Activated naive CD4-positive, alpha-beta T cell treated with anti-CD3 and anti-CD28 coated beads for 36 hours (primary cell): ENCODE results near the gene LEMD1. TPM values are rescaled to one million over a fixed set of nuclear protein-coding genes. Genes with fewer than 3 reads are reported as not detected.
"Not testable (repeated sequence)": the region's sequence is repeated elsewhere in the genome, so short reads cannot be mapped to it uniquely, and the experiment has no call there.

Source experiments
- CTCF ChIA-PET: fragments of 350-600 bp; sonication (Branson Sonifier 250); formaldehyde crosslinking; loops from one replicate; lab custom pipeline; 2021; ENCODE audit warnings: antibody characterized with exemption; lab: Charles Lee
- DNase-seq: peaks from one replicate; pipeline ENCODE4 v3.0.0-alpha.2; 2020
- H3K27ac Mint-ChIP-seq: one replicate; pipeline ENCODE4 v1.8.0; 2021; ENCODE audit warnings: mild to moderate bottlenecking, mixed read lengths
- H3K27me3 Mint-ChIP-seq: one replicate; pipeline ENCODE4 v1.8.0; 2021; ENCODE audit warnings: low read depth, mixed read lengths
- H3K36me3 Mint-ChIP-seq: one replicate; pipeline ENCODE4 v1.8.0; 2021; ENCODE audit warnings: low read depth, mixed read lengths
- H3K4me1 Mint-ChIP-seq: one replicate; pipeline ENCODE4 v1.8.0; 2021; ENCODE audit warnings: low read depth, mixed read lengths
- H3K4me3 Mint-ChIP-seq: one replicate; pipeline ENCODE4 v1.8.0; 2021; ENCODE audit warnings: mild to moderate bottlenecking, moderate library complexity, mixed read lengths
- H3K9me3 Mint-ChIP-seq: one replicate; pipeline ENCODE4 v1.8.0; 2021; ENCODE audit warnings: mixed read lengths
- intact Hi-C: fragments of 100-400 bp; cut with micrococcal nuclease; formaldehyde crosslinking; loops from one replicate; pipeline ENCODE4 v1.15.1; 2023
- total RNA-seq, 2 experiments: library from RNA; stranded (reverse); gene quantifications; one replicate each; pipeline ENCODE4 v1.2.3, GENCODE V29; 2021

The LEMD1 gene
- total RNA-seq, 2 experiments from 2014 or later, result 0.79 TPM; not detected in 1

DNA sequence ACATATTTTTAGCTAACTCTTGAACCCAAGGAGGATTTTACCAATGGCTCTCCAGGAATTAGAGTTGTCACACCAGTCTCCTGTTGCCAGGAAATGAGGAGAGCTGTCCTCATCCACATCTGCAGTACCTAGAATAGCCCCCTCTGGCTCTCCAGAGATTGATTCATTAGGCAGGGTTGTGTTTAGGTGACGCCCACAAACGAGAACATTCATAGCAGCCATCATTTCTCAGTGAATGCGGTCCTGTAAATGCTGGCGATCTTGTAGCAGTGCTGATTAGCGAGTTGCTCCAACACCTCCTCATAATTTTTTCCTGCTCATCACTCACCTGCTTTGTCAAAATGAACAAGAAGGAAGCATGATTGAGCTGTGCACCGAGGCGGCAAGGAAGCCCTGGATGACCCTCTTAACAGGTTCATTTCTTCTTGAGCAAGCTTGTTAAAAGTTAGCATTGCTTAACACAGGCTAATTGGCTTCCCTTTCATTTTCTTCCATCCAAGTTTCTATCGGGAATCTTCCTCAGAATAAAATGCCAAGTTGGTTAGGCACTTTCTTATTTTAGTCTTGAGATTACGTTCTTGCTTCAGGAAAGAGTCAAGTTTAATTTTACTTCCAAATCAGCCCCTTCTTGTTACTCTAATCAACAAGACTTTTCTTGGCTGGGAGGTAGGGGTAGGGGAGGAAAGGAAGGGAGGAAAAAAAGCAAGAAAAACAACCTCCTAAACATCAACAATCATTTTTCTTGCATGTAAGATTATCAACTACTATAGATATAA lies 48.6 kb downstream of the LEMD1 start:
- Mint-ChIP-seq H3K27ac (no peak overlapping the region), H3K36me3 (no peaks in the 10 kb centered on the region), H3K9me3 (no peaks in the 10 kb centered on the region), H3K27me3 (no peaks in the 10 kb centered on the region), H3K4me1 (peaks cover 11% of the 10 kb centered on the region), H3K4me3 (no peak overlapping the region)
- CTCF ChIA-PET, result interaction anchor here (0.6 to 1.7 kb wide), 5 partner anchors 19 to 156 kb away, joined by 3 to 5 read pairs (median 4); no protein-coding TSS in a partner anchor
- no peak for DNase-seq
- intact Hi-C loops, result no loop called here

DNA sequence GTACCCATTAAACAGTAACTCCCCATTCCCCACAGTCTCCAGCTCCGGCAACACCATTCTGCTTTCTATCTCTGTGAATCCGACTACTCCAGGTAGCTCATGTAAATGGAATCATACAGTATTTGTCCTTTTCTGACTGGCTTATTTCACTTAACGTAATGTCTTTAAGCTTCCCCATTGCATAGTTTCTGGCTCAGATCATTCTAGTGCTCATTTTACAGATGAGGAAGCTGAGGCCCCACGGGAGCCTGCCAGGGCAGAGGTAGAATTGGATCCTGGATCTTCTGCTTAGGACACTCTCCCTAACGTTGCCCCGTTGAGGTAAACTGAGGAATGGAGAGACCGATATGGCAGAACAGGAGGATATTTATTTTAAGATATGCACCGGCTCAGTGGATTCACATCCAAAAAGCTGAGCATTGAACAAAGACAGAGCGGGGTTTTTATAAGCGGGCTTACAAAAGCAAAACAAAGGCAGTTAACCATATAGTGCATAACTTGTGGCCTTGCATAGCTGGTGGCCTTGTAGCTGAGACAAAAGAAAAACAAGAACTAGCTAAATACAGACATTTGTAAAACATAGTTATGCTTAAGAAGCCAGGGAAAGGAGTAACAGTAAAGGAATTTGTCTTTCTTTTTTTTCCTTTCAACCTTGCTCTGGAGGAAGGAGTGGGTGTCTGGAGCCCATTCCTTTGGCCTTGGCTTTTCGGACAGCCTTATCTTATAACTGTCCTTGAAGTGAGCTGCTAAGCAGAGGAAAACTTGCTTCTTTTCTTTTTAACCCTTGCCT lies 49.8 kb downstream of the LEMD1 start:
- CTCF ChIA-PET, result interaction anchor here (0.6 to 1.6 kb wide), 8 partner anchors 18 to 288 kb away, joined by 3 to 5 read pairs (median 4); no protein-coding TSS in a partner anchor
- intact Hi-C loops, result no loop called here
- DNase-seq, result no peak
- H3K36me3 Mint-ChIP-seq, result no peaks in the 10 kb centered on the region
- peaks cover 11% of the 10 kb centered on the region for H3K4me1 Mint-ChIP-seq
- H3K4me3 Mint-ChIP-seq, result no peak overlapping the region
- H3K27ac Mint-ChIP-seq, result no peak overlapping the region
- H3K27me3 Mint-ChIP-seq, result no peaks in the 10 kb centered on the region
- H3K9me3 Mint-ChIP-seq, result no peaks in the 10 kb centered on the region

DNA sequence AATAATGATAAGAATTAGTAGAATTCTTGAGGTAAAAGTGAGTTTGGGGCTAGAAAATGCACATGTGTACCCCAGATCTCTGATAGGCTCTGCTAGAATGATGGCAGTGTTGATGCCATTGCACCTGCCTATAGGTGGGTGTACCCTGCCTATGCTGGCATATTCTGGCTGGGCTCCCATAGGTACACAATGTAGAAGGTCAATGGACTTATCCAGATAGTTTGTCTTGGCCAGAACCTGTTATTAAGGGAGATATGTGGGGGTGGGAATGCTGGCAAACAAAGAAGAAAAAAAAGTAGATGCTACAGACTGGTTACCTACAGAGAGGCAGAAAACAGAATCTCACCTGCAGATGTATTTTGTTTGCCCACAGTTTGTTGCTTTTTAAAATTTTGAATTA lies 51.1 kb downstream of the LEMD1 start:
- Mint-ChIP-seq H3K4me3 (no peak overlapping the region), H3K36me3 (no peaks in the 10 kb centered on the region), H3K27me3 (no peaks in the 10 kb centered on the region), H3K4me1 (peaks cover 11% of the 10 kb centered on the region), H3K9me3 (no peaks in the 10 kb centered on the region), H3K27ac (no peak overlapping the region)
- intact Hi-C loops, result no loop called here
- CTCF ChIA-PET, result no interaction called here
- no peak for DNase-seq

DNA sequence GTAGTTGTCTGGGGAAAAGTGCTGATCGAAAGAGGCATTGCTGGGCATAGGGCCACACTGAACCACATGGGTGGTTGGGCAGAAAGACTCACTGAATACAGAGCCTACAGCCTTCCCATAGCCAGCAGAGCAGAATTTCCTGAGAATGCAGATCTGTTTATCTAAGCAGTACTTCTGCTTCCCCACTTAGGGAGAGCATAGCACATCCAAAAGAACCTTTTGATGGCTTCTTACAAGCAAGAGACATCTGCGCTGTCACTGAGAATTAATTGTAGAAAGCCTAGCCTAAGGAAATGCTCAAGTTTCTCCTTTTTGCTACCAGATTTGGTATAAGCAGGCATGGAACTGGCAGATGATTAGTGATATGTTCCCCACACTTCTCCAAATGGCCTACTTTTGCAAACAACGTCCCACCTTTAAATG lies 52.1 kb downstream of the LEMD1 start:
- intact Hi-C loops, result no loop called here
- H3K27me3 Mint-ChIP-seq, result no peaks in the 10 kb centered on the region
- H3K4me1 Mint-ChIP-seq, result peaks cover 10% of the 10 kb centered on the region
- H3K4me3 Mint-ChIP-seq, result no peak overlapping the region
- CTCF ChIA-PET, result interaction anchor here (0.6 kb wide), 3 partner anchors 15 to 184 kb away, joined by 3 to 4 read pairs (median 4); no protein-coding TSS in a partner anchor
- H3K9me3 Mint-ChIP-seq, result no peaks in the 10 kb centered on the region
- DNase-seq, result no peak
- no peak overlapping the region for H3K27ac Mint-ChIP-seq
- no peaks in the 10 kb centered on the region for H3K36me3 Mint-ChIP-seq

DNA sequence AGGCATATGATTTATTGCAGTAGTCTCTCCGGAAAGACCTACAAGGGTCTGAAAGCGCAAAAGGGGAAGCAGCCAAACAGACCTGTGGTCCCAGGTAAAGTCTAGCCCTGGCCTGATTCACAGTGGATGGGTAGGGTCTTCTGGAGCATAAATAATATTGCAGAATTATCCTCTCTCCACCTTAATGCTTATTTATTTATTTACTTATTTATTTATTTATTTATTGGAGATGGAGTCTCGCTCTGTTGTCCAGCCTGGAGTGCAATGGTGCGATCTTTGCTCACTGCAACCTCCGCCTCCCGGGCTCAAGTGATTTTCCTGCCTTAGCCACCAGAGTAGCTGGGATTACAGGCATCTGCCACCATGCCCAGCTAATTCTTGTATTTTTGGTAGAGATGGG lies 53.4 kb downstream of the LEMD1 start:
- Mint-ChIP-seq H3K27me3 (no peaks in the 10 kb centered on the region), H3K36me3 (no peaks in the 10 kb centered on the region), H3K27ac (no peak overlapping the region), H3K4me1 (no peaks in the 10 kb centered on the region), H3K9me3 (no peaks in the 10 kb centered on the region), H3K4me3 (no peak overlapping the region)
- DNase-seq, result no peak
- CTCF ChIA-PET, result interaction anchor here (0.6 to 2.0 kb wide), 4 partner anchors 14 to 156 kb away, joined by 3 to 8 read pairs (median 6); no protein-coding TSS in a partner anchor
- intact Hi-C loops, result no loop called here

DNA sequence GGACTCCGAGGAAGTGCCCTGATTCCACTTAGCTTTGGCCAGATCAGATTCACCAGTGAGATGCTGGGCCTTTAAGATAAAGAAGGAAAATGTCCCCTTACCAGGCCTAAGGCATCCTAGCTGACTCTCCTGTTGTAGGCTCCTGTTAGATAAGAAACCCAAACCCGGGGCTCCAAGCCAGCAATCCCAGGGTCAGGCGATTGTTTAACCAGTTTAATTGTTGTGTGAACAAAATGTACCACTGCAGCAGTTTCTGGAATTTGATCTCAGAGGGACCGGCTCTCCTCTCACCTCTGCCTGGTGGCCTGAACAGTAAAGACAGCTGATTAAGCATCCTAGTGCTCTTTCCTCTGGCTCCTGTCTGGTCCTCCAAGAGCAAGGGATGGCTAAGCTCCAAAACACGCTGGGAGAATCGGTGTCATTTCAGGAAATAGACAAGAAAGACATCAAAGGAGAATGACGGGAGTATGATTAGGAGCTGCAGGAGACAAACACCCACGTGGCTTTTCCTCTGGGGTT lies 55.9 kb downstream of the LEMD1 start:
- CTCF ChIA-PET, result interaction anchor here (1.3 to 1.4 kb wide), 3 partner anchors 29 to 158 kb away, joined by 3 read pairs; no protein-coding TSS in a partner anchor
- Mint-ChIP-seq H3K4me1 (no peaks in the 10 kb centered on the region), H3K36me3 (no peaks in the 10 kb centered on the region), H3K9me3 (no peaks in the 10 kb centered on the region), H3K27ac (no peak overlapping the region), H3K4me3 (no peak overlapping the region), H3K27me3 (no peaks in the 10 kb centered on the region)
- intact Hi-C loops, result no loop called here
- no peak for DNase-seq

DNA sequence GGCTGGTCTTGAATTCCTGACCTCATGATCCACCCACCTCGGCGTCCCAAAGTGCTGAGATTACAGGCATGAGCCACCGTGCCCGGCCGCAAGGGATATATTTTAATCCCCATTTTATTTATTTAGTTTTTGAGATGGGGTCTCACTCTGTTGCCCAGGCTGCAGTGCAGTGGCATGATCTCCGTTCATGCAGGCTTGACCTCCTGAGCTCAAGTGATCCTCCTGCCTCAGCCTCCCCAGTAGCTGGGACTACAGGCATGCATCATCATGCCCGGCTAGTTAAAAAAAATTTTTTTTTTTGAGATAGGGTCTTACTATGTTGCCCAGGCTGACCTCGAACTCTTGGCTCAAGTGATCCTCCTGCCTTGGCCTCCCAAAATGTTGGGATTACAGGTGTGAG lies 56.8 kb downstream of the LEMD1 start:
- H3K4me1 Mint-ChIP-seq, DNase-seq, H3K4me3 Mint-ChIP-seq, H3K36me3 Mint-ChIP-seq, intact Hi-C loops, H3K27ac Mint-ChIP-seq, H3K9me3 Mint-ChIP-seq, H3K27me3 Mint-ChIP-seq: not testable (repeated sequence)
- CTCF ChIA-PET, result interaction anchor here (0.7 to 1.4 kb wide), 6 partner anchors 28 to 160 kb away, joined by 3 to 4 read pairs (median 4); no protein-coding TSS in a partner anchor

DNA sequence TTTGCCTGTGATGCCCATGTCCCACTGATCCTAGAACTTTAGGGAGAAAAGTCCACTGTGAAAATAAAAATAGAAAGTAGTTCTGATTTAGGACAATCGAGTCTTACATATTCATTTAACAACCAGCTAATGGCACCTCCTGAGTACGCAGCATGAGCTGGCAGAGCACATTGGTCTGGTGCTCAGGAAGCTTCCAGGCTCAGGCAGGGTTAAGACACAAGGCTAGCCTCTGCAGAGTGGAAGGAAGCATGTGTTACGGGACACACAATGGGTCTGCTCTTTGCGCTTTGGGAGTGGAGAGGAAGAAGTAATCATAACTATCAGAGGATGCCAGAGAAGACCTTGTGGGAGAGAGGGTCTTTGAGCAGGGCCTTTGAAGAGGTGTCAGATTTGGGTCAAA lies 61.0 kb downstream of the LEMD1 start:
- no peaks in the 10 kb centered on the region for H3K27me3 Mint-ChIP-seq
- H3K4me3 Mint-ChIP-seq, result no peak overlapping the region
- no peak for DNase-seq
- no peaks in the 10 kb centered on the region for H3K9me3 Mint-ChIP-seq
- no peaks in the 10 kb centered on the region for H3K36me3 Mint-ChIP-seq
- intact Hi-C loops, result no loop called here
- CTCF ChIA-PET, result interaction anchor here (2.3 kb wide), 1 partner anchor 124 kb away, joined by 4 read pairs; no protein-coding TSS in a partner anchor
- no peaks in the 10 kb centered on the region for H3K4me1 Mint-ChIP-seq
- no peak overlapping the region for H3K27ac Mint-ChIP-seq

DNA sequence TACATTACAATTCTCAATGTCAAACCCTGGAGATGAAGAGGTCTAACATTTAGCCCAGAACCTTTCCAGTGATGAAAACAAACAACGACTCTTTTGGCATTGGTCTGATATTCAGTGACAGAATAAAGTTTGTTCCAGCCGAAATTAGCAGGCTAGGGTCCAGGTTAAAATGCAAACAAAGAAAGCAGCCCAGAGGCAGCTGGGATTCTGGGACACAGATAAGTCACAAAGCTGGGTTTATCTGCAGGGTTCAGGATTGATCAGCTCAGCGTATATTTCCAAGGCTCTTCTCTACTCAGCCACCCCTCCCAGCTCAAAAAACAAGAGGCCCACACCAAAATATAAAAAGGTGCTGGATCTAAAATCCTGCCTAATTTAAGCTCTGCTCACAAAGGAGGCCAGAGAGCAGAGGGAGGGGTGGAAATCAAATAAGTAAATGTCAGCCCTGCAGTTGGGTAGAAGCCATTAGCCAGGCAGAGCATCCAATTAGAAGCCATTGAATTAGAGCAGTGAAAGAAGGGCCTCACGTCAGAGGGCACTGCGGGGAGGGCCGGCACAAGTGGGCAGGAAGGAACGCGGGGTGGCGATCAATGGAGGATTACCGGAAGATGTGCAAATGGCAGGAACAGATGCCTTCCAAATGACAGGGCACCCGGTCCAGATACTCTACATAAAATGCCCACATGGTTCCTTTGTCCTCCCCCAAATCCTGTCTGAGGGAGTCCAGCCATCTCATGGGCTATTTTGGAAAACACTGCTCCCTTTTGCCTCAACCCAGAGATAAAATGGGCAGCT lies 61.9 kb downstream of the LEMD1 start:
- Mint-ChIP-seq H3K4me3 (no peak overlapping the region), H3K36me3 (no peaks in the 10 kb centered on the region), H3K4me1 (no peaks in the 10 kb centered on the region), H3K9me3 (no peaks in the 10 kb centered on the region), H3K27ac (no peak overlapping the region), H3K27me3 (no peaks in the 10 kb centered on the region)
- no peak for DNase-seq
- intact Hi-C loops, result no loop called here
- CTCF ChIA-PET, result interaction anchor here (0.5 to 2.3 kb wide), 2 partner anchors 125 to 126 kb away, joined by 3 to 4 read pairs; no protein-coding TSS in a partner anchor

DNA sequence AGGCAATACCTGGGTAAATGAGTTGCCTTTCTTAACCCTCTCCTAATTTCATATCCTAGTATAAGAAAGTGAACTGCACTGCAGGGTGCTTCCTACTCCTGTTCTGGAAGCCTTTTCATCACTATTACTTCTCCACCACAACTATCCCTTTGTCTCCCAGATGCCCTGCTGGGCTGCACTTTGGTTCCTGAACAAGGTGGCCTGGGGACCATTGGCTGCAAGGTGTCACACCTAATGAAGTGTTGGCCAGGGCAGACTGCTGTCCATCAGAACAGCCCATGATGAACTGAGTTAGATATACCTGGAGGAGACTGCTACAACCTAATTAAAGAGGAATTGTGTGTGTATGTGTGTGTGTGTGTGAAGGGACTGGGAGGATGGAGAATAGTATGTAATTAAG lies 63.3 kb downstream of the LEMD1 start:
- H3K27me3 Mint-ChIP-seq, result no peaks in the 10 kb centered on the region
- intact Hi-C loops, result no loop called here

DNA sequence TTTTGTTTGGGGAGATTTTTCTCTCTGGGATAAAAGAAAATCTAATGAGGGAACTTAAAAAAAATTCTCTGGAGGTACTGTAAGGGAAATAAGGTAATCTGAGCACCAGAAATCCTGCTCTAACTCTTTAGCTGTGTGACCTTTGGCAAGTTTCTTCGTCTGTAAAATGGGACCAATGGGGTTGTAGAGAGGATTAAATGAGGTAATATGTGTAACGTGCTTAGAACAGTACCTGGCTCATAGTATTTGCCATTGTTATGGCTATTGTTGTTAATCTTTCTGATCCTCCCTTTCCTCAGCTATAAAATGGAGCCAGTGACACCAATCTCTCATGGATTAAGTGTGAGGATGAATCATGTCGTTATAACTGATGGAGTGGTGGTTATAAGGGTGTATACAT lies 64.3 kb downstream of the LEMD1 start:
- Mint-ChIP-seq H3K4me3 (no peak overlapping the region), H3K9me3 (no peaks in the 10 kb centered on the region), H3K36me3 (no peaks in the 10 kb centered on the region), H3K4me1 (no peaks in the 10 kb centered on the region), H3K27ac (no peak overlapping the region), H3K27me3 (no peaks in the 10 kb centered on the region)
- intact Hi-C loops, result no loop called here
- CTCF ChIA-PET, result interaction anchor here (0.8 to 1.9 kb wide), 3 partner anchors 91 to 166 kb away, joined by 4 to 8 read pairs (median 5); no protein-coding TSS in a partner anchor
- DNase-seq, result no peak

More for the DNA sequence above, 63.3 kb downstream of the LEMD1 start:
- no peak for DNase-seq
- Mint-ChIP-seq H3K27ac (no peak overlapping the region), H3K36me3 (no peaks in the 10 kb centered on the region), H3K4me3 (no peak overlapping the region), H3K4me1 (no peaks in the 10 kb centered on the region), H3K9me3 (no peaks in the 10 kb centered on the region)
- CTCF ChIA-PET, result interaction anchor here (1.0 to 2.3 kb wide), 2 partner anchors 92 to 127 kb away, joined by 4 to 5 read pairs; no protein-coding TSS in a partner anchor
